ENCODE data around the gene KCNJ6. TPM values are rescaled to one million over a fixed set of nuclear protein-coding genes. Genes with fewer than 3 reads are reported as not detected.

Gene KCNJ6
- total RNA-seq, 2 experiments from 2014 or later = not detected

DNA sequence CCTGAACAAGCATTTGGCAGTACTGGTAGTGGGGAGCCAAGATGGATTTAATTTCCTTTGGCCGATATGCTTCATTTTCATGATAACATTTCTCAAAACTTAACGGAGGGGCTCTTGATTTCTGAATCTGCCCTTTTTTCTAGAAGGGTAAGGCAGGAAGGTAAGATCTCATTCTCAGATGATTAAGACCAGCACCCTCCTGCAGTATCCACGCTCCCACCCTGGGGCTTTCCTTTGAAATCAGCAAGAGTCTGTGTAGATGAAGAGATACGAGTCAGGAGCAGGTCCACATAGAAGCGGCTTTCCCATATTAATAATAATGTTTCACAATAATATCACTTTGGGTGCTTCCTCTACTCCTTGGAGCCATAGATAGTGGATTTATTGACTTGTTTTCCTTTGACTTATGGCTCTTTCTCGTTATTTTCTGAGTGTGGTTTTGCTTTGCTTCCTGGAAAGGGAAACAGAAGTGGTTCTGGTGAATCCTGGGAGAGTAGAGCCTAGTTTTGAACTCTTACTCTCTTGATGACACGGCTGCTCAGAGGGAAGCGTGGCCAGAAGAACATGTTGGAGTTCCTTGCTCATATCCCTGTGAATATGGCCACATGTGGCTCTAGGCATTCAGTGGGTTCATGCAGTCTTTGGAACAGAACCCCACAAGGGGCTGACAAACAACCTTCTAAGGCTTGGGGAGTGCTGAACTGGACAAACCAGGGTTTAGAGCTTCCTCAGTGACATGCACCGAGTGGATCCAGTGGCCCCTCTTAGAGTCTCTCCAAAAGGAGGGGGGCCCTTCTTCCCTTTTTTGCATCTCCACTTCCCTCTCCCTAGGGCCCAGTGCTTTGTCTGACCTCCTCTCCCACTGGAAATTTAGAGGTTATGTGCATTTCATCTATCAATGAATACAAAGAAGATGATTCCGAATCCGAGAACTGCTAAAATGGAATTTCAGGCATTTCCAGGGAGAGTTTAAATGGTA is 354.0 kb downstream of the KCNJ6 start:
- DNase-seq = no peak
- H3K27me3 Mint-ChIP-seq = no peaks in the 10 kb centered on the region

GRCh38 chr21:37561506-37561905 is 354.8 kb downstream of the KCNJ6 start:
- DNase-seq (no peak), ATAC-seq (no peak)
- CTCF ChIA-PET = no interaction called here
- Mint-ChIP-seq H3K4me1 (peaks cover 27% of the 10 kb centered on the region), H3K4me3 (no peak overlapping the region), H3K27ac (no peak overlapping the region), H3K36me3 (no peaks in the 10 kb centered on the region), H3K9me3 (ENCODE audit: low read depth) (no peaks in the 10 kb centered on the region), H3K27me3 (no peaks in the 10 kb centered on the region)

More for the DNA sequence above, 354.0 kb downstream of the KCNJ6 start:
- CTCF ChIA-PET = interaction anchor here (1.2 to 3.1 kb wide), 4 partner anchors 7 to 113 kb away, joined by 3 to 14 read pairs (median 6); no protein-coding TSS in a partner anchor
- Mint-ChIP-seq H3K4me1 (peaks cover 25% of the 10 kb centered on the region), H3K27ac (peak overlapping the region; percentile 44), H3K36me3 (no peaks in the 10 kb centered on the region), H3K9me3 (ENCODE audit: low read depth) (no peaks in the 10 kb centered on the region), H3K4me3 (peak overlapping the region; percentile 87)
- ATAC-seq = no peak

DNA sequence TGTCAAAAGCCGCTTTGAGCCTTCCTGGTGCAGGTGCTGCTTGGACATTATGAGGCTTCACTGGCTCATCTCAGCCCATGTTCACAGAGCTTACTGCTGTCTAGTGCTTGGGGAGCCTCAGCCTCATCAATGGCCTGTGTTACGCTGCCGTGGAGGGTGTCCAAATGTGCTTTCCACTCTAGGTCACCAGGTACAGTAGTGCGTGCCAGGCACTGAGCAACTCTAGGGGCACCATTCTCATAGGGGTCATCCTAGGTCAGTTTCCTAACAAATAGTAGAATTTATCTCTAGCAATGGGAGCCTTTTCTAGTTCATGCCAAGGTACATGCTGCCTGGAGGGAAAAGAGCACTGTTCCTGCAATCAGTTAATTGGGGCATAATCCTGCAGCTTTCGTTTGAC is 355.9 kb downstream of the KCNJ6 start:
- H3K4me3 Mint-ChIP-seq = no peak overlapping the region

GRCh38 chr21:37558676-37559211 is 357.5 kb downstream of the KCNJ6 start:
- no peak for ATAC-seq
- Mint-ChIP-seq H3K4me3 (no peak overlapping the region), H3K36me3 (no peaks in the 10 kb centered on the region)

More for the DNA sequence above, 355.9 kb downstream of the KCNJ6 start:
- ATAC-seq (no peak), DNase-seq (no peak)
- Mint-ChIP-seq H3K27ac (no peak overlapping the region), H3K4me1 (peaks cover 24% of the 10 kb centered on the region), H3K9me3 (ENCODE audit: low read depth) (no peaks in the 10 kb centered on the region), H3K27me3 (peaks cover 2% of the 10 kb centered on the region), H3K36me3 (no peaks in the 10 kb centered on the region)
- CTCF ChIA-PET = no interaction called here

More at GRCh38 chr21:37558676-37559211, 357.5 kb downstream of the KCNJ6 start:
- DNase-seq = no peak
- Mint-ChIP-seq H3K4me1 (peaks cover 14% of the 10 kb centered on the region), H3K27ac (no peak overlapping the region), H3K27me3 (peaks cover 2% of the 10 kb centered on the region), H3K9me3 (ENCODE audit: low read depth) (no peaks in the 10 kb centered on the region)
- CTCF ChIA-PET = no interaction called here

Data from activated CD8-positive, alpha-beta memory T cell treated with anti-CD3 and anti-CD28 coated beads, Interleukin-2, amount 10 ng/mL, durations not matched to agents 7 days and 5 days (primary cell).